ENCODE results near the gene BID.

GRCh38 chr22:17716529-17716928 is 57.7 kb downstream of the BID start:
- no peak for TF ChIP-seq PATZ1 (CRISPR knock-in tag; IDR thresholded peaks at IDR 0.05; ENCODE audit: borderline replicate concordance)
- TF ChIP-seq ARNTL (CRISPR knock-in tag; IDR thresholded peaks at IDR 0.05; ENCODE audit: borderline replicate concordance, low read depth), result no peak
- TF ChIP-seq BACH2 (CRISPR knock-in tag; IDR thresholded peaks at IDR 0.05; ENCODE audit: borderline replicate concordance), result no peak
- no peak for TF ChIP-seq ZFP3 (CRISPR knock-in tag; IDR thresholded peaks at IDR 0.05)
- TF ChIP-seq TOX (CRISPR knock-in tag; IDR thresholded peaks at IDR 0.05; ENCODE audit: borderline replicate concordance), result no peak
- no peak for TF ChIP-seq ZFP30 (CRISPR knock-in tag; IDR thresholded peaks at IDR 0.05)
- no peak for TF ChIP-seq POU6F1 (CRISPR knock-in tag; IDR thresholded peaks at IDR 0.05; ENCODE audit: borderline replicate concordance, low read depth)
- no peak for TF ChIP-seq TSHZ2 (CRISPR knock-in tag; IDR thresholded peaks at IDR 0.05)
- TF ChIP-seq SNAI2 (CRISPR knock-in tag; IDR thresholded peaks at IDR 0.05), result no peak

Measured in SK-N-SH treated with all-trans-retinoic acid at 6 μM for 48 hours (cell line).